Stimulated activated CD8-positive, alpha-beta memory T cell treated with anti-CD3 and anti-CD28 coated beads, Interleukin-7, amount 100 ng/mL, for 48 hours (primary cell): ENCODE data around the gene CAMK2D.

Experiments used
- DNase-seq, 2 donors: peaks; one replicate each; pipeline ENCODE4 v3.0.0-alpha.2; 2020; ENCODE audit warnings: low read depth in 1 of 2; ENCODE audit errors: extremely low read depth in 1 of 2

Gene CAMK2D

GRCh38 chr4:113579360-113579759, 182.2 kb downstream of the CAMK2D start:
- DNase-seq: no peak

DNA sequence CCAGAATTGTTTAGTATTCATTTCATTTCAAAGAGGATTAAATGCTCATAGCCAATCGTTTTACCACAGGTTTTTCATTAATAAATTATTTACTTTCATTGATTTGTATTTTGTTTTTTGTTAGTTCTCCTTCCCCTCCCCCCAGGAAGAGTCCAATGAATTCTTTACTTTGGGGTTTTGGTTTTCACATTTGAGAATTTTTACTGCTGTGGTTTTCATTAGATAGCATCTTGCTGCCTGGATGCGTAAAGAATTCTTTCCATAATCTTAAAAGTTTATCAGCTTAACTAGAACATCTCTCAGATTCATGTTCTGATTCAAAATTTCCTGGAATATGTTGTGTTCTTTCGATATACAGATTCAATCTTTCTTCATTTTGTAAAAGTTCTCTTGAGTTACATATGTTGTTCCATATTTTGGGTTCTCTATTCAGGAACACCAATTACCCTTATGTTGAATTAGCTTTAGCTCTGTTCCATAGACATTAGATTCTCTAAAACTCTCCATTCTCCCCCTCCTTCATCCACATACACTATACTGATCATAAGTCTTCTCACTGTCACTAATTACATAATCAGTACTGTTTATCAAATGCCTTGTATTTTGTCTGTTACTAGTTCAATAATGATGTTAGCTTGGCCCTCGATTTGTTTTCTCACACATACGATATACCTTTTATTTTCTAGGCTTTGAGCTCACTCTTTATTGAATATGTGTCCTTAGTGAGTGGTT, 184.4 kb downstream of the CAMK2D start:
- DNase-seq: no peak

- no peak for DNase-seq
These were observed 186.1 kb downstream of the CAMK2D start for GRCh38 chr4:113575401-113575800.

GRCh38 chr4:113574636-113575103, 186.9 kb downstream of the CAMK2D start:
- DNase-seq: no peak

DNA sequence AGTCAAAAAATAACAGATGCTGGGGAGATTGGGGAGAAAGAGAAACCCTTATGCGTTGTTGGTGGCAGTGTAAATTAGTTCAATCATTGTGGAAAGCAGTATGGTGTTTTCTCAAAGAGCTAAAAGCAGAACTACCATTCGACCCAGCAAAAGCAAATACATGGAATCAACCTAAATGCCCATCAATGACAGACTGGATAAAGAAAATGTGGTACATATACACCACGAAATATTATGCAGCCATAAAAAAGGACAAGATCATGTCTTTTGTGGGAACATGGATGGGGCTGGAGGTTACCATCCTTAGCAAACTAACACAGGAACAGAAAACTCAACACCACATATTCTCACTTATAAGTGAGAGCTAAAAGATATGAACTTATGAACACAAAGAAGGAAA, 188.9 kb downstream of the CAMK2D start:
- DNase-seq: no peak

DNA sequence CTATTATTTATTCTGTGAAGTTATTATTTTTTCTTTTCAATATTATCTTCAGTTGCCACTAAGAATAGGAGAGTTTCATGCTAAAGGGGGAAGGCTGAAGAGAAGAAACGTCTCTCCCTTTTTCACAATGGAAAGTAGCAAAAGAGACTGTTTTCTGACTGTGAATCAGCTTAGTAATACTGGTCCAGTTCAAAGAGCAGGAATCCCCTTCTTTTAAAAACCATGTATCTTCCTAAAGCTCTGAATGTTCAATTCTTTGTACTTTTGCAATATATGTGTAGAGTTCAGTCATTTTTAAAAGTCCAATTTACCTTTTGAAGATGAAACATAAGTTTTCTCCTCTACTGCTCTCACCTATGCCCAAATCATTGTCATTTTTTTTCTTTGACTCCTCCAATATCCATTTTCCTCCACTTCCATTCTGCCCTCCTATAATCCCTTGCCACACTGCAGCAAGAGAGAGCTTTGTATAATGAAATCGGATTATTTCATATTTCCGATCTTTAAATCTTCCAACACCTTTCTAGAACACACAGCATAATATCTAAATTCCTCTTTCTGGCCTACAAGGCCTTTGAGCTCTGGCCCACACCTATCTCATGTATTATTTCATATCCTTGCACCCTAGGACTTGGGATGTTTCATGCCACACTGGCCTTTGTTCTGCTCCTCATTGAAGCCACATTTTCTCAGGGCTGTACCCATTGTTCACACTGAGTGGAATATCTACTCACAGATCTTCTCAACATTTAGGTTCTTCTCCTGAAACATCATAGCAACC, 195.3 kb downstream of the CAMK2D start:
- DNase-seq: no peak

DNA sequence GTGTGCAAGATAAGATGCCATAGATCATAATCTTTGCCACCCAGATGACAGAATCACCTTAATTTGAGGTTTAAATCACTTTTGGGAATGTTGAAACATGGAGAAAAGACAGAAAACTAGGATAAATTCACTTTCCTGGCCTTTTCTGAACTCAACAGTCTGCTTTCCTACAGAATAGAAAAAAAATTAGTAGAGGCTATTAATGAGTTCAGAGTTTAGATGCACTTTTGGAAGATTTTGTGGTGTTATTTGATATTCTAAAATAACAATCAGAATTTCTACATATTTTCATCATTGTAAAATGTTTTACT, 195.9 kb downstream of the CAMK2D start:
- DNase-seq: no peak

DNA sequence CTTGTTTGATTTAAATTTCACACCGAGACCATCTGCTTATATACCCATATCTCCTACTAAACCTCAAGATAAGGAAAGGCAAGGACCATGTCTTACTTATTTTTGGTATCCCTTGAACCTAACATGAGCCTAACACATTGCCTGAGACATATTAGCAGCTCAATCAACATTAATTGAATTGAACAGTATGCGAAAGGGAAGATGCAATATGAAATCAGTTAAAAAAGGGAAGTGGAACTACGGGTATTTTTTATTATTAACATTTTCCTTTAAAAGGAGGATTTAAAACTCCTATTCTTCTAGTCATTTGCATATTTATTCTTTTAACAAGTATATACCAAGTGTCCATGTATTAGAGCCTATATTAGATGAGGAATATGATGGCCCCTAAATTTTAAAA, 197.0 kb downstream of the CAMK2D start:
- DNase-seq: no peak

DNA sequence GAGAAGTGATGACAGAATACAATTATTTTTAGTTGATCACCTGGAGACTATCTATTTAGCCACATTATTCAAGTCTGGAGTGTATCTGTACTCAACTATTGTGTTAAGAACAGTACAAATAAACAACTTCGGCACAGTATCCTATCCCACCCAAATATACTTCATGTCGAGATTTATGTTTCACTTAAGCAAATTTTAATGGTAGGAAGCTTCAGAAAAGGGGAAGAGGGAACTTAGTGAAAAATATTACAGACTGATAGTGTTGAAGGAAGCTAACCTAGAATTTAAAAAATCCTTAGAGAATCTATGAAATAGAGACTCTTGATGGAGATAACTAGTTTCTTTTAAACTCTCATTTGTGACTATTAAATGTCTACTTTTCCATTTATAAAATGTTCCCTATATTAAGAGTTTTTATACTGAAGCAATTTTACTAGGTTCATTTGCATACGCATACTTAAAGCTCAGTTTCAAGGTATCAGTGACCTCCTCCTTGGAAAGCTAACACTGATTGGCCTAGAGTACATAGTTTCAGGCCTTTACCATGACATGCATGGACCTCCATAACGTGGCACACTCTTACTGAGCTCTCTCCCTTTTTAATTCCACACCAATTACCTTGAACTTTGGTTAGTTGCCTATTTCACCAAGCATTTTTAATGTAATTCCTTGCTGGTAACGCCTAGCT, 197.7 kb downstream of the CAMK2D start:
- no peak for DNase-seq

GRCh38 chr4:113561758-113562157, 199.8 kb downstream of the CAMK2D start:
- no peak for DNase-seq

DNA sequence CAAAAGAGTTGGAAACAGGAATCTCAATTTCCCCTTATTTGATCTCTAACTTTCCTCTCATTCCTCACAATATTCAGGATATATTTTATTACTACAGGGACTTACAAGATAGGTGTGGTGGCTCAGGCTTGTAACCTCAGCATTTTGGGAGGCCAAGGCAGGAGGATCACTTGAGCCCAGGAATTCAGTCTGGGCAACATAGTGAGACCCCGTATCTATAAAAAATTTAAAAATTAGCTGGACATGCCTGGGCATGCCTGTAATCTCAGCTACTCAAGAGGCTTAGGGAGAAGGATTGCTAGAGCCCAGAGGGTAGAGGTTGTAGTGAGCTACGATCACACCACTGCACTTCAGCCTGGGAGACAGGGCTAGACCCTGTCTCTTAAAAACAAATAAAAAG, 200.4 kb downstream of the CAMK2D start:
- DNase-seq: no peak

GRCh38 chr4:113560579-113560978, 201.0 kb downstream of the CAMK2D start:
- no peak for DNase-seq

- no peak for DNase-seq
These were observed 201.6 kb downstream of the CAMK2D start for GRCh38 chr4:113559947-113560346.

GRCh38 chr4:113556382-113557134, 205.0 kb downstream of the CAMK2D start:
- DNase-seq: no peak

DNA sequence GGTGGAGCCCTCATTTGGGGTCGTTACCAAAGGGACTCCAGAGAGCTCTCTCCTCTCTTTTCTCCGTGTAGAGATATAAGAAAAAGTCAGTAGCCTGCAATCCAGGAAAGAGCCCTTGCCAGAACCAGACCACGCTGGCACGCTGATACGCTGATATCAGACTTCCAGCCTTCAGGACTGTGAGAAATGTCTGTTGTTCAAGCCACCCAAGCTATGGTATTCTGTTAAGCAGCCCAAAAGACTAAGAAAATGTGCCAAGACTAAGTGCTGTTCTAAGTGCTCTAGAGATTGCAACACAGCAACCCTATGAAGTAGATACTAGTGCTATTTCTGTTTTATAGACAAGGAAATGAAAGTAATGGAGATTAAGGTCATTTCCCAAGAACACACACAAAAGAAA, 205.7 kb downstream of the CAMK2D start:
- DNase-seq: no peak

GRCh38 chr4:113553082-113553481, 208.5 kb downstream of the CAMK2D start:
- no peak for DNase-seq

DNA sequence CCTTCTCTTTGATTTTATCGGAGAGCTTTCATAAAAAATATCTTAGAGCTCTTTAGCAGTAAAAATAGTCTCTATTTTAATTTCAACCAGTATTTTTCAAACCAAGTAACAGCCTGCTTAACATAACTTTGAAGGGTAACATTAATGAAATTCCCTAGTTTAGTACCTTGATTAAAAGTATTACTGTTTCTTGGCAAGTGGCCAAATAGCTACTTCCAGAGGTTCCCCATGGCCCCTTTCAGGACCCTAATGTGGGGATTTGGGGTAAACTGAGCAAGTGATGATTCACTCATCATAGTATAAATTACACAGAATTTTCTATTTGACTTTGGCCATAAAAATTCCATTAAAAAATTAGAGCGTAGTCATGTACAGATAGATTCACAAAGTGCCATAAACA, 211.0 kb downstream of the CAMK2D start:
- no peak for DNase-seq

DNA sequence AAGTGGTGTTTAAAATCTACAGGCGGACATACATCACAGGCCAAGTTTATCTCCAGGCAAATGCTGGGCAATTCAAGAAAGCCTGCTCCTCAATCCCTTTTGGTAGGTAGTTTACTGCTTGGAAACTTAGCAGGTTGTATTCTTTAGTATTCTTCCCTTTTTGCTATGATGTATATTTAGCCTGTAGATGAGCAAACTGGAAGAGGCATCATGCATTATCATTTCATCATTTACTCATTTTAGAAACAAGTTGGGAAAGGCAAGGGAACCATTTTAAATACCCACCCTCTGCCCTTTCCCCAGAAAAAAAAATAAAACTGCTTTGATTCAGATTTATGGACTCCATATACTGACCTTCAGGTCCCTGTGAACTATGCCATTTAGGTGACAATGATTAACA, 213.2 kb downstream of the CAMK2D start:
- DNase-seq: no peak

DNA sequence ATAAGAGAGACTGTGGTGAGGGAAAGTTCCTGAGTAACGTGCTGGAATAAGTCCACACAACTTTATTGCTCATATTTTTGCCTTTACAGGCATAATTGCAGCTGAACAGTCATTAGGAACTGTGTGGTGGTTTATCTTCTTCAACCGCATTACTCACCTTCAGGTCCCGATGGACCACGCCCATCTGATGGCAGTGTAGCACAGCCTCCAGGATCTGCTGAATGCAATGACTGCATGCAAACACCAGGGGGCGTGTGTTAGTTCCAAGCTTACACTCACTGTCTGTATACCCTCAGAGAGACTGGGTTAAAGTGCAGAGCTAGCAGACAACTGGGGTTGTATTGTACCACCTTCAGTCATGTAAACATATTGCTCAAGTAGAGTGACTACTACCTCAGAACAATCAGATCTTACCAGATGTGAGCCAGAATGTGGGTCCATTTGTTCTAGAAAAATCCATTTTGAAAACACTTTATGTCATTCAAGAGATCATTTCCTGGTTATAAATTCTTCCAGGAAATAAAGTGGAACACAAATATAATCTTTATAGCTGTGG, 214.0 kb downstream of the CAMK2D start:
- DNase-seq: peak; percentile 69 to 88

DNA sequence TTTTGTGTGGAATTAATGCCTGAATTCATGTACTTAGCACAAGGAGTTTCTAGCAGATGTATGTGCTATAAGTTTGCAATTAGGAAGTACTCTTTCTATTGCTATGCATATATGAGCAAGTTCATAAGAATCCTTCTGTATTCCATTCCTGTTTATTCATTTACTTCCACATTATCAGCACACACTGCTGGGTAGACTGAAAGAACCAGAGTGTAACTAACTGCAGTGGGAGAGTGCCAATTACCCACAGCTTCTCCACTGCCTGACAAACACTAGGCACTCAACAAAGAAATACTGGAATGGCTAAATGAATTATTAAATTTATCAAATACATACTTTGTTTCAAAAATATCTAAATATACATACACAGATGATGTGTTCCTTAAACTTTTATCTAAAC, 219.6 kb downstream of the CAMK2D start:
- DNase-seq: no peak

GRCh38 chr4:113540859-113541258, 220.7 kb downstream of the CAMK2D start:
- peak in 1 of 2 donors; percentile 37 for DNase-seq
